NCI-H82 treated with DMSO at 0.1 percent for 48 hours (cell line): ENCODE measurements around the gene PTPN14.
"Not testable (repeated sequence)": the region's sequence is repeated elsewhere in the genome, so short reads cannot be mapped to it uniquely, and the experiment has no call there.

Source experiments
- DNase-seq: peaks from one replicate; lab custom pipeline; 2025; ENCODE audit not compliant: unreplicated experiment; lab: John Stamatoyannopoulos, UW

Gene PTPN14

DNA sequence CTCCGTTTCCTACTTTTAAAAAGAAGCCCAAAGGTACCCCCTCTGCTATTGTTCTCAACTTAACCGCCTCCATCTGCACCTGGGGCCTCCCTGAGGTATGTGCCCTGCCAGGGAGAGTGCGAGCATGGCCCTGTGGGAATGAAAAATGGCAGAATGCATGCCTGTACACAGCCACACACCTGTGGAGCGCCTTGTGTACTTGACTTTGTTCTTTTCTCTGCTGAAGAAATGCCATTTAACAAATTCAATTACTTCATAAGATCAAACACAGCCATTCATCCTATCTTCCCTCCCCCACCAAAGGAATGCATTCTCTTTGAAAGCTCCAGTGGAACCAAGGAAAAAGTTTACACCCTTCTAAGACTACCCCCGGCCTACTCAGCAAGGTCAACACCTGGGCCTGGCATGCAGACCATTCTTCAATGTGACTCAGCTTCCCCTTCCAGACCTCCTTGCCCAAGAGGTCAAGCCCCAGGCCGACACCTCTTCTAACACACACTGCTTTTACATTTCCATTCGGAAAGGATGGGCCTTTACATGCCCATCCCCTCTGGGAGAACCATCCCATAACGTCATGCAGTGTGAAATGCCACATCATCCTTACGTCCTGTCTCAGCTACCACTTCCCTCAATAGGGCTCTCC lies 146.7 kb downstream of the PTPN14 start:
- no peak for DNase-seq

DNA sequence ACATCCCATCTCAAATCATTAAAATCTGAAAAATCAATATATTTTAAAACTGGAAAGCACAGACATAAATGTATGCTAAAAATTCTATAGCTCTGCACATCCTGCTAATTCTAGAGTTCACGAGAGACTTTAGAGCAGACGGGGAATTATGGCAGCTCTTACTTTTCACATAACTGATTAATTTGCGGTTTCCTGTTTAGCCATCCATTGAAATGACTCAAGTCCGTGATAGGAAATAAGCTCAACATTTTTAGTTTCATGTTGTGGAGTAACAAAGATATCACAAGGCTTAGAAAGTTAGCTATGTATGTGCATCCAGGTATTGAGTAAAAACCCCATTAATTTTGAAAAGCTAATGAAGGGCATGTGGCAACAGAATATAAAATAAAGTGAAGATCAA lies 147.2 kb downstream of the PTPN14 start:
- no peak for DNase-seq

DNA sequence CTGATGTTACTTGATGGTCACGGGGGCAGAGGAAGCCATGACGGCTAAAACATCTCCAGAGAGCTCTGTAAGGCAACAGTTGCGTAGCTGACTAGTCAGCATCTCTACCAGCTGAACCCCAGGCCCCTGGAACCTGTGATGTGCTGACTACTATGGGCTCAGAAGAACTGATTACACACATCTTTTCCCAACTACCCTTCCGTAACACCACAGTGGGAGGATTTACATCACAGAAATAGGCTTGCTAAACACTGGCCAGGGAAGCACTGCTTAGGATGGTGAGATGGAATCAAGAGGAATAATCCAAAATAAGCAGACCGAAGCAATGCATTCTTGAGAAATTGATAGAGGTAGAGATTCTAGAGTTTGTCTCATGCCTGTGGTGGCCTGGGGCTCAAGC lies 148.0 kb downstream of the PTPN14 start:
- DNase-seq = no peak

DNA sequence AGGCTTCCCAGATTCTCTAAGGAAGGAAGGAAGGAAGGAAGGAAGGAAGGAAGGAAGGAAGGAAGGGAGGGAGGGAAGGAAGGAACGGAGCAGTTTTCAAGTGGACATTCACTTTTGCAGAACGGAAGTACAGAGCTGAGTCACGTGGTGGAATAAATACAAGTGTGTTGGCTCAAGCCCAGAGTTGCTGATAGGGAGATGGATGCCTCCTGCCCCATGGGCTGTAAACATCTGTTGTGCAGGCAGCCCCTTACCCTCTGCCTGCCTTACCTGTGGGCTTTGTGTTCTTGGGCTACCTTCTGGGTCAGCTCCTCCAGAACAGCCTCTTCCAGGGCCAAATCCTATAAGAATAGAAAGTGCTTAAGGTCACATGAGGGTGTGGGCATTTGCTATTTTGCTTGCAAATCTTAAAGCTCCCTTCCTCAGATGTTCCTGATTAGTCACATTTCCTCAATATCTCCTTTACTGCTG lies 148.8 kb downstream of the PTPN14 start:
- no peak for DNase-seq

DNA sequence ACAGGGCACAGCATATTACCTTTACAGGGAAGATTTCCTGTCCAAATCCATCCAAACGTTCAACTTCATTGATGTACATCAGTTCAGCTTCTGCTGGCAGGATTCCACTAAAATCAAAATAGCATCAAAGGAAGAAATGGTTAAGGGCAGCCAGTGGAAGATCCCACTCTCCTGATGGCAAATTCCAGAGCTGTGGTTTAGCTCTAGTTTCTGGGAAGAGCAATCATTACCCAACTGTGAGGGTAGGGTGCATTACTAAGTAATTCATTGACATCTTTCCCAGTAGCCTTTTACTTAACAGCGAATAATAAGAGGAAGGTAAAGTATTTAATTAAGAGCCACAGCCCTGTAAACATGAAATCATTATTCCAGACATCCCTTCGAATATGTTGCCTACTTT lies 149.7 kb downstream of the PTPN14 start:
- DNase-seq = no peak

DNA sequence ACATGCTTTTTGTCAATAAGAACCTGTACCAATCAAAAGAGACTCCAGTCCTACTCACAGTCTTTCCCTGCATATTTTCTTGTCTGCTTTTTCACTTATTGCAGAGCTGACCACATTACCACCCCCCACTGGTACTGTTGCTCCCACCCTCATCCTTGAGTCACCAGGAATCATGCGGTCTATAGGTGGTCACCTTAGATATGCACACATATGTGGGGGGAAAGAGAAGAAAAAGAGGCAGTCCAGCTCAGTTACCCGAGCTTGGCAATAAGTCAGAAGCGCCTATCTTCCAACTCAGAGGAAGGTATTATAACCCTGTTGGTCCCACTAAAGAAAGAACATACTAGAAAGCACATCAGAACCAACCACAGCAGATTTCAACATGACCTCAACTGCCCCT lies 151.3 kb downstream of the PTPN14 start:
- DNase-seq = no peak

DNA sequence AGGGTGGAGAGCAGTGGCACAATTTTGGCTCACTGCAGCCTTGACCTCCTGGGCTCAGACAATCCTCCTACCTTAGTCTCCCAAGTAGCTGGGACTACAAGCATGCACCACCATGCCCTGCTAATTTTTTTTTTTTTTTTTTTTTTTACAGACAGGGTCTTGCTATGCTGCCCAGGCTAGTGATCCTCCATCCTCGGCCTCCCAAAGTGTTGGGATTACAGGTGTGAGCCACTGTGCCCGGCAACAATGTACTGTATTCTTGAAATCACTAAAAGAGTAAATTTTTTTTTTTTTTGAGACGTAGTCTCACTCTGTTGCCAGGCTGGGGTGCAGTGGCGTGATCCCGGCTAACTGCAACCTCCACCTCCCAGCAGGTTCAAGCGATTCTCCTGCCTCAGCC lies 152.9 kb downstream of the PTPN14 start:
- no peak for DNase-seq

DNA sequence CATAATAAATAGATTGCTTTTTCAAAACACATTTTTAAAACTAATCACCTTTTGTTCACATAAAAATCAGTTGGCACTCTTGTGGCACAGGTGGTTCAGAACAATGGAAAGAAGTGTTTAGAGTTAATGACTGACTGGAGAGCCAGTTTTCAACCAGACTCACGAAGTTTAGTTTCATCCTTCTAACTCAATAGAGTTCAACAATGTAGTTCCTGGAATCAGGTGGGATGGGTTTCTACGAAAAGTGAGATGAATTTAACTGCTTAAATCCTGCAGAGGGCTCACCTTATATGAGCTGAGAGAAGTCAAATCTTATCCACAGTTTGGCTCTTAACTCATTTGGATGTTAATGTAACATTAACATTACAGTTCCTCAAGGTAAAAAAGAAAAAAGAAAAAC lies 153.9 kb downstream of the PTPN14 start:
- DNase-seq = no peak

DNA sequence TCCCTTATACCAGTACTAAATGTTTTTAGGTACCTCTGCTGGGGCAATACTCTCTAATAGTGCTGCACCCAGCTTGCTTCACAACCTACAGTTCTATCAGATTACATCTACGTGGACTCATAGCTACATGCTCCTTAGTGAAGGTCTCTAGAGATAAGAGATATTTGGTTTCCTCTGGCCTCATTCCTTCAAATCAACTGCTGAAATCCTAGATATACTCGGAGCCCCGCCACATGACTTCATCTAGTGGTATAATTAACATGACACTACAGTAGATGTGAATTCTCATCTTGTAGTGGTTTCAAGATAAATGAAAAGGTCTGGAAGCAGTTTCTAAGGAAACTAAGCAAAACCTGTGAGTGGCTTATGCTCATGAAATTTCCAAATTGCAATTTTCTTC lies 155.1 kb downstream of the PTPN14 start:
- DNase-seq = no peak

DNA sequence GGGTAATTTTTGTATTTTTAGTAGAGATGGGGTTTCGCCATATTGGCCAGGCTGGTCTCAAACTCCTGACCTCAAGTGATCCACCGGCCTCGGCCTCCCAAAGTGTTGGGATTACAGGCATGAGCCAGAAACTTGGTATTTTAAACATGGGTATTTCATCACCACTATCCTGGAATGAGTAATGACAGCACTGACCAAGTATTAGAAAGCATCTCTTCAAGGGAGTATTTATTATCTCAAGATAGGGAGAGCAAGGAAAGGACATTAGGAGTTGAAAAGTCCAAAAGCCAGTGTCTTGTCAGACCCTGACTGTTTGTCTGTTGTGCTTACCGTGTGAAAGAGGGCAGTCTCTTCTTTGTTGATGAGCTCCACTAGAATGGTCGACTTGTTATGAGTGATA lies 156.8 kb downstream of the PTPN14 start:
- DNase-seq = not testable (repeated sequence)

DNA sequence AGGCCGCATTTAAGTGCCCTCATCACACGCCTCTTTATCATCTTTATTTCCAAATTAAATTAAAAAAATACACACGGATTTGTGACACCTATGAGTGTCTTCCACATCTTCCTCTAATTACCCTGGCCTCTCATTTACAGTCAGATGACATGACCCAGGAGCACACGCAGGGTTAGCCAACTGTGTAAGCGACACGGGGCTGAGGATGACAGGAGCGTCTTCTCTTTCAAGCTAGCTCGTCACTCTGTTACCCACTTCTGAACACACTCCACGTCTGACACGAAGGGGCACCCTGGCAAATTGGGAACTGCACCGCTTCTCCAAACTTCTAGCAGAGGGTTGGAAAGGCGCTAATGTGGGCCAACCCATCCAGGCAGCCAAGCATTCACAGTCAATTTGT lies 158.3 kb downstream of the PTPN14 start:
- DNase-seq = no peak

DNA sequence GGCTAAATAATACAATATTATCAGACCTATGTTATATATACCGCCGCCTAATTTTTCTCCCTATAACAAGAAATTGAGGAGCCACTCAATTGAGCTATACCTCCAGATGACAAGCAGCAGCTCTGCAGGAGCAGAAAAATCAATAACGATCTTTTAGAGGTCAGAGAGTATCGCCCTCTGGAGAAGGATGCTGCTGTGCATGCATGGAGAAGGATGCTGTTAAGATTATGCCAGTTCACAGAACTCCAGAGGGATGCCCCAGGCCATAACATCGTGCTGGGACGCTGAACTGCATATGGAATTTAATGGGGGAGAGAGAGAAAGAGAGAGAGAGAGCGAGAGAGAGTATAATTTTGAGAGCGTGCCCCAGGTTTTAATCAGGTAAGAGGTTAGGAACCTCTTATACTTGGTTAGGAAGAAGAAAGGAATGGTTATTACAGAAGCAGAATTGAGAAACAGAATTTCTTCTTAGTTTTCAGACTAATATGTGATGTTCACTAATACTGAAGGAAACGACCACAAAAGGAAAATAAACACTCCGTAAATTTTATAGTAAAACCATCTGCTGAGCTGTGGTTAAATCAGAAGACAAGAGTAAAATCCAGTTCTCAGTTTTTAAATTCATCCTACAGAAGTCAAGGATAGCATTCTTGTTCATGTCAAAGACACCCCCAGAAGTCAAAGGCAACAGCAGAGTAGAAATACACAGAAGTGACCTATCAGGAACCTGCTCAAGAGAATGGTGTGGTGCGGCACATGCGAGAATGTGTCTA lies 159.3 kb downstream of the PTPN14 start:
- no peak for DNase-seq

DNA sequence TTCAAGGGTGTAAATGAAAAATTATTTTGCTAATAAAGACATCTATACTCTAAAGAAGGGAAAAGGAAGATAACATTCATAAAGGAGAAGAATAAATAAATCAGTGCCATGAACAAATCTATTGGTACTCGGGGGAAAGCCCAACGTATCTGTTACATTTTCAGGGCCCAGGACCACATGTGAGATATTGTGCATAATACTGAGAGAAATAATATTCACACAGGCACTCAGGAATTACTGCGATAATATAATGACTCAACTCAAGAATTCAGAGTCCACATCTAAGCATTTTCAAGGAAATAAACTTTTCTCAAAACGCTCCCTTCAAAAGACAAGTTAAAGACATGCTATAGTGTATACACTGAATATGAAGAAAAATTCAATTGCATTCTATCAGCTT lies 161.7 kb downstream of the PTPN14 start:
- no peak for DNase-seq

DNA sequence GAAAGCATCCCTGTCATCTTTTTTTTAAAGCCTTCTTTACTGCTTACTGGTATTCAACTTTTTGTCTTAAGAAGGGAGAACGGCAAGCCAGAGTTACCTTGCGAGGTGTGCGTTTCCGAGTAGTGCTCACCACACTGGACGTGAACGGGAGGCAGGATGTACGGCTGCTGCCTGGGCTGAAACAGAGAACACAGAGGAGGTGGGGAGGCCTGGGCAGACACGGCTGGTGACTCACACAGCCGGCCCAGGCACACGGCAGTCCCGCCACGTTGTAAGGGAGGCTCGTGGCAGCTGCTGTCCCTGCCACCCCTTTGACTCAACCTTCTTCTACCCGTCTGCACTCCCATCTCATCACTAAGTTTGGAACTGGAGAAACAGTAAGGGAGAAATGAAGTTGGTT lies 164.7 kb downstream of the PTPN14 start:
- DNase-seq = no peak

DNA sequence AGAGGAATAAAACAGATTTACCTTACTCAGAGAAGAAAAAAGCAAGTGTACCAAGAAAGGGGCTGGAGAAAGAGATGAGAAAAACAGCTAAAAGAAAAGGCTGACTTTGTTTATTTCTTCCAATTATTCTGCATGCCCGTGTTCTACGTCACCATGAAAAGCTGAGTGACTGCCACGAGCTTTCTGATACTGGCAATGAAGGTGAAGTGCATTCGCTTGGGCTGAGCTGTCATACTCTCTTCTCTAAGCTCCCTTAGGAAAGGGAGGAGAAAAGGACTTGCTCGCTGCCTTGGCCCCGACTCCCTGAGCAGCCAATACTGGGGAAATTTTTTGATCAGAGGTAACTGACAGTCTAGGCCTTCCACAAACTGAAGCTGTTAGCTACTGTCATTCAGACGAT lies 165.1 kb downstream of the PTPN14 start:
- DNase-seq = no peak

DNA sequence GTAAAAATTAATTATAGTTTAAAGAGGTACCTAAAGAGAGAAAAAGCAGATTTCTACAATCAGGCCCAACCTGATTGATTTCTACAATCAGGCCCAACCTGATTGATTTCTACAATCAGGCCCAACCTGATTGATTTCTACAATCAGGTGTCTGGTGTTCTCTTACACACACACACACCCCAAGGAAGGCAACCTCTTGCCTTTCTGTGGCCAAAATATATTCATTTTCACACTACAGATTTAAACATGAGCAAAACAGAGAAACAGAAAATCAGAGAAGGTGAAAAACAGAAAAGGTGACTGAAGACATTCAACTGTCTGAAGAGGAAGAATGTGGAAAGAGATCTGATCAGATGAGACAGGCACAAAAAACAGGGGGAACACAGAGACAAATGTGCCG lies 166.0 kb downstream of the PTPN14 start:
- DNase-seq = no peak

DNA sequence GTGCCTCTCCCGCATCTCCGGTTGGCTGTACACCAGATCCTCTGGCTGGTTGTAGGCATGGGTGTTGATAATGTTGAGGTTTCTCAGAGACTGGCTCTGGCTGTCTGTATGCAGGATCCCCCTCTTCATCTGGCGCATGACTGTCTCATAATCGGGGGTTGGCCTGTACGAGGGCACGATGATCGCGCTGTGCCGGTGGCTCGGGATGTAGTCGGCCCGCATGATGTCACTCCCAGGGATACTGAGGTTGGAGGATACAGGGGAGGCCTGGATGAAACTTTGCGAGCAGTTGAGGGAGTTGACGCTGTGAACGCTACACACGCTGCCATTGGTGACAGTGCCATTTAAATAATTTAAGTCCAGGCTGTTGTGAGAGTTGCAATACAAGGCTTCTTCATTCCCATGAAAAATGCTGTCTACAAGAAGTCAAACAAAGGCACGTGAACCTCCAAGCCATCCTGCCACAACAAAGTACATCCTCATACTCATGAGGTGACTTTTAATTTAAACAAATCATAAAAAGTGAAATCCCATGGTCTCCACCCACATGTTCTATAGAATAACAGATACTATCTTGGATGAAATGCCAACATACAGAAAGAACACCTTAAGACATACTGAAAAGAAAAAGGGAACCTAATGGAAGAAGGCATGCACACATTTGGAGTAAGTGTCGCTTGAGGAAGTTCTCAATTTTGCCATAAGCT lies 166.9 kb downstream of the PTPN14 start:
- no peak for DNase-seq

DNA sequence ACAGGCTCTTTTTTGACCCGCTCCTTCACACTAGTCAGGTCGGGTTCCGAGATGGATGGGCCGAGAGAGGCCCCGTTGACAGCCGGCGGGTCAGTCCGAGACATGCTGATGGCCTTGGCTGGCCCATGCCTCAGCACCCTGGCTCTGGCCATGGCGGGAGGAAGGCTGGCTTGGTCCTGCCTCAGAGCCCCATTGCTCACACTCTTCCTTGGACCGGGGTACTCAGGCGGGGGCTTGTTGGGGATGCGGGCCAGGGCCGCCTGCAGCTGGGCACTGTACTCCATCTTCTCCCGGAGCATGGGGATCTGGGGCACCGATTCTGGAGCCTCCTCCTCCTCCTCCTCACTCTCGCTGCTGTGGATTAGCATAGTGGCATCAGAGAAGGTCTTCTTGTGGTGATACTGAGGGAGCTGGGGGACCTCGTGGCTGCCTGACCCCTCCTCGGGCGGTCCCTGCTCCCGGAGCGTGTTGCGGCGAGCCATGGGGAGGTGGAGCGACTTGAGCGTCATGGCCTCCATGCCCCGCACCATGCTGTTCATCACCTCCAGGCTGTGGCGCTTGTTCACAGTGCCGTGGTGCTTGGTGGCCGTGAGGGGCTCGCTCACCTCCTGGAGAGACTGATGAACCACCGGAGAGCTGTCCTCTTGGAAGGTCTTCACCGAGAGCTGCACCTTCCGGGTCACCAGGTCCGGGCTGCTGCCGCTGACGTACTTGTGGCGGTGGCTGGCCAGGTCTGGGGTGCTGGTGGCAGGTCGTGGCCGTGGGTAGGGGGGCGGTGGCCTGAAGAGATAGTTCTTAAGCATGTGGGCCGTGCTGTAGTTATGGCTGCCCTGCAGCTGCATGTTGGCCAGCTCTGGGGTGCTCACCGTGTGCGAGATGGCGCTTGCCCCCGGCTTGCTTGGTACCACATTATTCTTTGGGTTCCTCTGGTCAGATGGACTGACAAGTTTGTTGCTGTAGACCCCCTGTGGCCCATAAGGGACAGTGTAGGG lies 167.7 kb downstream of the PTPN14 start:
- no peak for DNase-seq

DNA sequence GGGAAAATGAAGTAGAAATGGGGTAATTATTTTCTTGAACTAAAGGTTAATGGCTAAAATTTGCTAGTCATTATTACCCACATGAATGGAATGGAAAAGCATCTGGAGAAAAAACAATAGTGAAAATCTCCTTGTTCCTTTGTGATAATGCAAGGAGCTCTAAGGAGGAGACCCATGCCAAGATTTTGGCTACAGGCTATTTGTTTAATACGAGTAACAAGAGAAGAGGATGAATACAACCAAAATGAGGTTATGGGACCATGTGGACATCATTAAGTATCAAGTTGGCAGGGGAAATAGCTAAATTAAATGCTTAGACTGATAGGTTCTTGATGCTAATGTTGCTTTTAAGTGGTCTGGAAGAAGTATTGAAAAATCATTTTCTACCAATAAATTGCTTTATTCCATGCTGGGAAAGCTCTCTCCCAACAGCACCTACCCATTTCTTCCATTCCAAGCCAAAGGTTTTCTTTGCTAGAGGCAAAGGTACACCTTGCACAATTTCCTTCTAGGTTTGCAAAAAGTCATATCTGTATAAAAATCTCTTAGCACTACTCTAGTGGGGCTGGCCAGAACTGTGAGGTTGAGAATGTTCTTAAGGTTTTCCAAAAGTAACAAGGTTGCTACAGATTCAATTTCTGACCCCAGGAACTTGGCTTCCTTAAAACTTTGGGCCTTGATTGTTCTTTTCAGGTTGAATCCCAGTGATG lies 170.3 kb downstream of the PTPN14 start:
- DNase-seq = no peak

DNA sequence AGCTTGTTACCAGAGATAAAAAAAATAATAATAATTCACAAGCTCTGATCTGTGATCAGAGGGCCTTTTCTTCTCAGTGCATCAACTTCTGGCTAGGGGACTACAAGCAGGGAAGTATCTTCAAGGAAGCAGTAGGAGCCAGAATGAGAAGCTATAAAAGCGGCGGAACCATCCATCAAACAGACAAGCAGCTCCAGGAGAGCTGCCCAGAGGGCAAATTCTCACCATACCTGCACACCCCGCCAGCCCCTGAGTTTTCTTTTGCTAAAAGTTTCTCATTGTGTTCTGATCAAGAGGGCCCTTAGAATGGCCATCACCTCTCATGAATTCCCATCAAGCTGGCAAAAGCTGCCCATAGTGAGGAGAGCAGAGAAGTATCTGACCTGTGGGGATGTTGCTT lies 171.0 kb downstream of the PTPN14 start:
- DNase-seq = no peak
